OCI-LY3 (cell line): Measurements from ENCODE around the gene TMEM132A.

Experiments
- CTCF ChIP-seq: fragments of 200-600, 300-600 bp; sonication (generic); IDR thresholded peaks from 2 replicates; pipeline ENCODE4 v1.5.1; 2014; ENCODE audit warnings: antibody characterized with exemption, low read length, low read depth
- EZH2phosphoT487 ChIP-seq: fragments of 200-600 bp; shearing (Covaris generic); IDR thresholded peaks from 2 replicates; pipeline ENCODE4 v1.6.1; 2018; ENCODE audit warnings: antibody characterized with exemption, mixed run types, low read depth

GRCh38 chr11:60905551-60906113, 18.6 kb upstream of the TMEM132A start:
- TF ChIP-seq CTCF (no peak), EZH2phosphoT487 (no peak)
